ENCODE results near the gene SLC32A1.

Gene SLC32A1

GRCh38 chr20:38725931-38726803 lies 1.9 kb downstream of the SLC32A1 start:
- DNase-seq = peak; percentile 94 to 96

GRCh38 chr20:38726804-38727606 lies 2.7 kb downstream of the SLC32A1 start:
- peak in 1 of 2 experiments; percentile 47 for DNase-seq

DNA sequence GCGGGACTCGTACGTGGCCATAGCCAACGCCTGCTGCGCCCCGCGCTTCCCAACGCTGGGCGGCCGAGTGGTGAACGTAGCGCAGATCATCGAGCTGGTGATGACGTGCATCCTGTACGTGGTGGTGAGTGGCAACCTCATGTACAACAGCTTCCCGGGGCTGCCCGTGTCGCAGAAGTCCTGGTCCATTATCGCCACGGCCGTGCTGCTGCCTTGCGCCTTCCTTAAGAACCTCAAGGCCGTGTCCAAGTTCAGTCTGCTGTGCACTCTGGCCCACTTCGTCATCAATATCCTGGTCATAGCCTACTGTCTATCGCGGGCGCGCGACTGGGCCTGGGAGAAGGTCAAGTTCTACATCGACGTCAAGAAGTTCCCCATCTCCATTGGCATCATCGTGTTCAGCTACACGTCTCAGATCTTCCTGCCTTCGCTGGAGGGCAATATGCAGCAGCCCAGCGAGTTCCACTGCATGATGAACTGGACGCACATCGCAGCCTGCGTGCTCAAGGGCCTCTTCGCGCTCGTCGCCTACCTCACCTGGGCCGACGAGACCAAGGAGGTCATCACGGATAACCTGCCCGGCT lies 3.4 kb downstream of the SLC32A1 start:
- no peak for DNase-seq

DNA sequence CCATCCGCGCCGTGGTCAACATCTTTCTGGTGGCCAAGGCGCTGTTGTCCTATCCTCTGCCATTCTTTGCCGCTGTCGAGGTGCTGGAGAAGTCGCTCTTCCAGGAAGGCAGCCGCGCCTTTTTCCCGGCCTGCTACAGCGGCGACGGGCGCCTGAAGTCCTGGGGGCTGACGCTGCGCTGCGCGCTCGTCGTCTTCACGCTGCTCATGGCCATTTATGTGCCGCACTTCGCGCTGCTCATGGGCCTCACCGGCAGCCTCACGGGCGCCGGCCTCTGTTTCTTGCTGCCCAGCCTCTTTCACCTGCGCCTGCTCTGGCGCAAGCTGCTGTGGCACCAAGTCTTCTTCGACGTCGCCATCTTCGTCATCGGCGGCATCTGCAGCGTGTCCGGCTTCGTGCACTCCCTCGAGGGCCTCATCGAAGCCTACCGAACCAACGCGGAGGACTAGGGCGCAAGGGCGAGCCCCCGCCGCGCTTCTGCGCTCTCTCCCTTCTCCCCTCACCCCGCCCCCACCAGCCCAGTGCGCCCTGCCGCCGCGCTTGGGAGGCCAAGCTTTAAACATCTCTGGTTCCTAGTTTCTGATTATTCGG lies 4.0 kb downstream of the SLC32A1 start:
- no peak for DNase-seq

GRCh38 chr20:38728911-38729642 lies 4.8 kb downstream of the SLC32A1 start:
- DNase-seq = peak; percentile 87 to 95

DNA sequence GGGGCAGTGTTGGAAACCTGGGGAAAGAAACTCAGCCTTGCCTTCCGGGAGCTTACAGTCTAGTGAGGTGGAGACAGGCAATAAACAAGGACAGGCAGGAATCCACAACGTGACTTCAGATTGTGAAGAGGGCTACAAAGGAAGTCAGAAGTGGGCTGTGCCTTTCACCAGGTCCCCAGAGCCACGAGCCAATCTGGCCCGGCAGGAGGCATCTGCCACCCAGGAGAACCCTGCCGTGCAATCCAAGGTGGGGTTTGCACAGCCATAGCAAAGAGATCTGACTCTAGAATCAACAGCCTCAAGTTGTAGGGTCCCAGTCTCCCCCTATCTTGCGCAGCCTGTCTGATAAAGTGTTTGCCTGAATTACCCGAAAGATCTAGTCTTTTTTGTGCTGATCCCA lies 5.5 kb downstream of the SLC32A1 start:
- DNase-seq = peak; percentile 32 to 64

DNA sequence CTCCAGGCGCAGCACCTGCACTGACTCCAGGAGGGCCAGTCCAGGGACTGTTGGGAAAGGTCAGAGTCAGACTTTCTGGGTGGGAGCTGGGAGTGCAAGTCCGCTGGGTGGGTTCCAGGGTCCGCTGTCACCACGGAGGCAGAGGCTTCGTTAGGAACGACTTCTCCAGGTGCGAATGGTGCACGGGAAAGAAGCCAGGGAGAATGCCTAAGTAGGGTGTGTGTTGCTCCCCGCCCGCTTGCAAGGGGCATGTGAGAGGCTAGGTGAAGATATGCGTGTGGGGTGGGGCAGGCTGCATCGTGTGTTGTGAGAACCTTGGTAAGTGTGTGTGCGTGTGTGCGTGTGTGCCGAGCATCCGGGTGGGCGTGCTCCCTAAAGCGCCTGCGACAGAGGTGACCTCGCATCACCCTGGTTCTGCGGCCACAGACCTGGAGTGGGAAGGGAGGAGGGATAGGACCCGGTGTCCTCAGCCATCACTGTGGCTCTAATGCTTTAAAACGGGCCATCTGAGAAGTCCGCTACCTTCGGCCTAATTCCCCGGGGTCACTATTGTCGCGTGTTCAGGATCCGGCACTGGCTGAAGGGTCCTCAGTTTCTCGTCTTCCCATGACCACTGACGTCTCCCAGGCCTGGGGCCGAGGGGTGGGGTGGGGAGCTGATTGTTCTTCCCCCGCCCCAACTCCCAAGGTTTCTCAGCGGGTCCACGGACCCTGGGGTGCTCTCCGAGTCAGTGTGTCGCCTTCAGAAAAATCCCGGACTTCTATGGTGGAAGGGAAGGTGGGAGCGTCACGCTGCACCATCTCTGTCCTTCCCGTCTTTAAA lies 6.1 kb downstream of the SLC32A1 start:
- peak in 1 of 2 experiments; percentile 38 for DNase-seq

GRCh38 chr20:38730989-38731737 lies 6.9 kb downstream of the SLC32A1 start:
- peak; percentile 90 to 97 for DNase-seq

DNA sequence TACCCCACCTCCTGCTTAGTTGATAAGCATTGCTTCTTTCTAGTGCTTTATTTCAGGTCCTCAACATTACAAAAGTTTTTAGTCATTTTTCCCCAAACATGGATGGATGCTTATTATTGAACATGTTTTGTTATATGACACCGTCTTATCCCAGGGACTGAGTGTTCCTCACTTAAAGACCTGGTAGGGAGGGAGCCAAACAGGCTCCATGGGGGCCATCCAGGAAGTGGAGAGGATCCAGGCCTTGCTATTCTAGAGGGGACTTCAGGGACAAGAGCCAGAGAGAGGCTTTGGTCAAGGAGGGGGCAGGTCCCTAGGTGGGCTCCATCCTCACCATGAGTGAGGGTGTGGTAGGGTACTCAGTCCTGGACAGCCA lies 7.4 kb downstream of the SLC32A1 start:
- DNase-seq = no peak

DNA sequence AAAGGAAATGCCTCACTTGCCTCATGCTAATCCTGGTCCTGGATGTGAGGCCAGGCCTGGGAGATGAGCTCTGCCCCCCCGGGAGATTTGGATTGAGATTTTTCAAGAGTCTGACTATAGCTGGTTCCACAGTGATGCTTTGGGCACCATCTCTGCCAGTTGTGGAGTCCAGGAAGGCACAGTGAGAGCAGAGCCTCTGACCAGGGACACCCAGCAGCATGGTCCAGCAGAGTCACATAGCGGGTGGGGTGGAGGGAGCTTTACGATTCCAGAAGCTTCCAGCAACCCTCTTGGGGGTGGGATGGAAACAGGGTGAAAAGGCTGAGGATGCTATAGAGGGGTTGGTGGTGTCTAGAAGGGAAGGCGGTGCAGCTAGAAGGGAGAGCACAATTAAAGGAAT lies 8.7 kb downstream of the SLC32A1 start:
- no peak for DNase-seq

DNA sequence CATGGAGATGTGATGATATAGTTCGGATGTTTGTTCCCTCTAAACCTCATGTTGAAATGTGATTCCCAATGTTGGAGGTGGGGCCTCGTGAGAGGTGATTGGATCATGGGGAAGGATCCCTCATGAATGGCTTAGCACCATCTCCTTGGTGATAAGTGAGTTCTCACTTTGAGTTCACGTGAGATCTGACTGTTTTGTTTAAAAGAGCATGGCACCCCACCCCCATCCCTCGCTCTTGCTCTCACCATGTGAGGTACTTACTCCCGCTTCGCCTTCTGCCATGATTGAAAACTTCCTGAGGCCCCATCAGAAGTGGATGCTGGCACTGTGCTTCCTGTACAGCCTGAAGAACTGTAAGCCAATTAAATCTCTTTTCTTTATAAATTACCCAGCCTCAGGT lies 10.9 kb downstream of the SLC32A1 start:
- DNase-seq = no peak

- no peak for DNase-seq
Observed at GRCh38 chr20:38737887-38738286, 13.6 kb downstream of the SLC32A1 start.

- DNase-seq = no peak
Observed at GRCh38 chr20:38745757-38746156, 21.5 kb downstream of the SLC32A1 start.

- DNase-seq = no peak
Observed at GRCh38 chr20:38747495-38748096, 23.3 kb downstream of the SLC32A1 start.

DNA sequence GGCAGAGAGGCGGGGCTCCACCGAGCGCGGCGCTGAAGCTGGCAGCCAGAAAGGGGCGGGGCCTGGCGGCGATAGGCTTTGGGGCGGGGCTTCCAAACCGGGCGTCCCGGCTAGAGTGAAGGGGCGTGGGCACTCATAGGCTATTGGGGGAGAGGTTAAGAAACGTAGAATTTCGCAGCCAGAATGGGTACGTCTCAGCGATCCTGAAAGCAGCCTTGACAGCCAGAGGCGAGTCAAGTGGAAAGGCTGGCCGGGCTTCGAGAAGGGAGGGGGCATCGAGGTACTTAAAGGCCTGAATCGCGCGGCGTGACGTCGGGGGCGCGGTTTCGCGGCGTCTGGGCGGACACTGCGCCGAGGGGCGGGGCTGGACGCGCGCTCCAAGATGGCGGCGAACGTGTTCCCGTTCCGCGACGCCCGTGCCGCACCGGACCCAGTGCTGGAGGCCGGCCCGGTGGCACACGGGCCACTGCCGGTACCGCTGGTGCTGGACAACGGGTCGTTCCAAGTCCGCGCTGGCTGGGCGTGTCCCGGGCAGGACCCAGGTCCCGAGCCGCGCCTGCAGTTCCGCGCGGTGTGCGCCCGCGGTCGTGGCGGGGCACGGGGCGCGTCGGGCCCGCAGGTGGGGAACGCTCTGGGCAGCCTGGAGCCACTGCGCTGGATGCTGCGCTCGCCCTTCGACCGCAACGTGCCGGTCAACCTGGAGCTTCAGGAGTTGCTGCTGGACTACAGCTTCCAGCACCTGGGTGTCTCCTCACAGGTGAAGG lies 24.0 kb downstream of the SLC32A1 start, which contains the start of gene ACTR5:
Gene ACTR5, plus strand, starts transcription at position 364 of the 764 bp plus-strand sequence. Its CDS starts 19 bp downstream, at position 383.
- peak; percentile 89 to 97 for DNase-seq

GRCh38 chr20:38748861-38749149 lies 24.5 kb downstream of the SLC32A1 start:
- DNase-seq = peak in 1 of 2 experiments; percentile 28

DNA sequence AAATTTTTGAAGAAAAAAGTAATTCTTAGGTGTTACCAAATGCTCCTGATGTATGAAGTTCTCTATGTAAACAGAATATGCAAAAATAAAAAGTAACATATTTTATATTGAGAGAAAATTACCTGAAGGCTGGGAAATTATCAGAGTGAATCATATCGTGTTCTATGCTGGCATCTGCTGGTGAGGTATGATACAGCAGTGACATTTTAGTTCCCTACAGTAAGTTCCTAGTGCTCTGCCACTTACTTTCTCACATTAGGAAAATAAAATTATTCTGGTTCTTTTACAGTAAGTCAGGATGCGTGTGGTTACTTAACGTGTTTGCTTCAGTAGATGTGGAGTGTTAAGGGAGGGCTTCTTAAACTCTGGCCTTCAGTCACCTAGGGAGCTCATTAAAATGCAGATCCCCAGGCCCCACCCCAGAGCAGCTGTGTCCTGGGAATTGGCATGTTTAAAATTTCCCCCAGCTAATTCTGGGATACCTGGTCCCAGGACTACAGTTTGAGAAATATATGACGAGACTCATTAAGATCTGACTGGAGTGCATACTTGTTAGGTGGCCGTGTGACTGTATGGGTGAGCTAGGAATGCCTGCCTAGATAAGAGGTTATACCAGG lies 27.2 kb downstream of the SLC32A1 start:
- DNase-seq = peak; percentile 9 to 36

DNA sequence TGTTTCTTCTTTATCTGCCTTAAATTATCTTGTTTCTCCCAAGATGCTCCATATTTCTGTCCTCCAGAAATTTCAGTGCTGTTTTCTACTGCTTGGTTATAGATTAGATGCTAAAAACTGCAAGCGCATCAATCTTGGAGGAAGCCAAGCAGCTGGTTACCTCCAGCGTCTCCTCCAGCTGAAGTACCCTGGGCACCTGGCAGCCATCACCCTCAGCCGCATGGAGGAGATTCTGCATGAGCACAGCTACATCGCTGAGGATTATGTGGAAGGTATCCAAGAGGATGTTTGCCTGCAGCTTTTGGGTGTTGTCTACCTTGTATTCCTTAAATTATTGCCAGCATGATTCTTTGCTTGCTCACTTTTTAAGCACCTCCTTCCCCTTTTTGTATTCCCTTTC lies 27.7 kb downstream of the SLC32A1 start:
- peak in 1 of 2 experiments; percentile 51 for DNase-seq

DNA sequence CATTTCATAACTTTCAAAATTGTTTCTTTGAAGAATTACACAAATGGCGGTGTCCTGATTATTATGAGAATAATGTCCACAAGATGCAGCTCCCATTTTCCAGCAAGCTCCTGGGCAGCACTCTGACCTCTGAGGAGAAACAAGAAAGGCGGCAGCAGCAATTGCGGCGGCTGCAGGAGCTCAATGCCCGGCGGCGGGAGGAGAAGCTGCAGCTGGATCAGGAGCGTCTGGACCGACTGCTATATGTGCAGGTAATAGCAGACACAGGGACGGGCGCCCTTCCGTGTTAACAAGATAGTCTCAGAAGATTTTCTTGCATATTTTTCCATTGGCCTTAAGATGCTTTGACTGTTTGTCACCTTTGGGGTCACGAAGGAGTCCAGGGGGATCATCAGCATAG lies 30.6 kb downstream of the SLC32A1 start:
- DNase-seq = no peak
